Thoracic aorta (tissue), 2 donors: ENCODE measurements around the gene FIBCD1. TPM values are rescaled to one million over a fixed set of nuclear protein-coding genes. Genes with fewer than 3 reads are reported as not detected.
"Not testable (repeated sequence)": the region's sequence is repeated elsewhere in the genome, so short reads cannot be mapped to it uniquely, and the experiment has no call there.

Experiments
- ATAC-seq: fragments of 150-250 bp; one replicate; pipeline ENCODE4 v1.8.0; 2017; ENCODE audit warnings: low read depth; ENCODE audit not compliant: insufficient number of reproducible peaks, low FRiP score
- DNase-seq: peaks from one replicate; pipeline ENCODE4 v3.0.0-alpha.2; 2020; ENCODE audit warnings: low spot score
- H3K27ac ChIP-seq, 2 donors: fragments of 200-600 bp; sonication (generic); 1 replicate in 1 of 2; 2 replicates in 1 of 2; pipeline ENCODE4 v1.5.1; 2016; ENCODE audit warnings: mild to moderate bottlenecking in 2 of 2, moderate library complexity in 2 of 2
- H3K27me3 ChIP-seq: fragments of 200-600 bp; sonication (generic); replicated peaks from 2 replicates; pipeline ENCODE4 v1.6.0; 2016; ENCODE audit warnings: mild to moderate bottlenecking; ENCODE audit not compliant: insufficient read depth
- H3K36me3 ChIP-seq: fragments of 200-600 bp; sonication (generic); one replicate; pipeline ENCODE4 v1.5.1; 2016
- H3K4me1 ChIP-seq, 2 donors: fragments of 200-600 bp; sonication (generic); 1 replicate in 1 of 2; 2 replicates in 1 of 2; pipeline versions ENCODE4 v1.5.1 to v1.6.0; 2016; ENCODE audit warnings: low read depth in 2 of 2, mild to moderate bottlenecking in 1 of 2; ENCODE audit not compliant: control insufficient read depth in 1 of 2
- H3K4me3 ChIP-seq: fragments of 200-600 bp; sonication (generic); 2 replicates; pipeline ENCODE4 v1.5.1; 2016; ENCODE audit warnings: mild to moderate bottlenecking
- H3K9me3 ChIP-seq: fragments of 200-600 bp; sonication (generic); 2 replicates; pipeline ENCODE4 v1.5.1; 2016
- total RNA-seq, 2 donors: library from RNA; depleted of rRNA; stranded (reverse); fragments of >200 nt; gene quantifications; one replicate each; pipeline versions ENCODE4 v1.1.0 to v1.2.3, GENCODE V29; 2016
- TF ChIP-seq, protein P1 (sequence below): fragments of 200-600 bp; sonication (generic); IDR thresholded peaks from one replicate; pipeline ENCODE4 v1.5.1; 2019; ENCODE audit warnings: antibody characterized with exemption

FIBCD1 gene
- total RNA-seq, 2 donors from 2014 or later, result not detected

DNA sequence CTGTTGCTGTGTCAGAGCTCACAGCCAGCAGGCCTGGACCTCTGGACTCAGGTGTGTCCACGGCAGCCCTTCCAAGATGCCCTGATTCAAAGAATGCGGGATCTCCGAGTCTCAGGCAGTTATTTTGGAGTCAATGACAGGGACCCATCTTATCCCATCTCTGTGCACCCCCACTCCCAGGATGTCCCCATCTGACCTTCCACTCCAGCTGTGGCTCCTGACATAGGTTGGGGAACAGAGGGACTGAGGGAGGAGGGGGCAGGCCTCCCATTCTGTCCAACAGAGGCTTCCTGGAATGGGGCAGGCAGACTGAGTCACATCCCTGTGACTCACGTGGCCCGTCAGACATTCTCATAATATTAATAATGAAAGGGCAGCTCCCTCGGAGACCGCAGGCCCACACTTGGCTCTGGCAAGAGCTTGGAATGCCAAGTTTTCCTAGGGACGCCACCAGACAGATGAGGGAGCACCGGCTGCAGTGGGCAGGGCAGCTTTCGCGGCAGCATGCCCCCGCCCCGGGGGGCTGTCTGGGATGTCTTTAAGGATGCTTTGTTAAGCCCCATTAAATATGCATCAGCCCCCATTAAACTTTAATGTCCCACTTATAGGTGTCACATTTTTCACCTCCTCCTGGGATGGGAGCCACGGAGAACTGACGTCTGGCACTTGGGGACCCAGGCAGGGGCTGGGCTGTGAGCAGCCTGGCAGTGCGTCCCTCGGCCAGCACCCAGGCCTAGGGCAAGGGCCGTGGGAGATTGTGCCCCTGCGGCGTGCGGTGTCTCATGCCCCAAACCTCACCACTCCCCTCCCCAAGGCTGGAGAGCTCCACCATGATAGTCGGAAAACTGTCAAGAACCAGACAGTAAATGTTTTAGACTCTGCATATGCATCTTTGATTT lies 23.6 kb upstream of the FIBCD1 start:
- H3K27me3 ChIP-seq, result no peaks in the 10 kb centered on the region
- peaks cover 3 to 11% of the 10 kb centered on the region in 2 donors for H3K4me1 ChIP-seq
- no peaks in the 10 kb centered on the region for H3K36me3 ChIP-seq
- peak; percentile 52 for DNase-seq
- no peaks in the 10 kb centered on the region for H3K9me3 ChIP-seq
- ATAC-seq, result peak; percentile 83
- H3K27ac ChIP-seq, result no peak overlapping the region
- TF ChIP-seq, protein P1, sequence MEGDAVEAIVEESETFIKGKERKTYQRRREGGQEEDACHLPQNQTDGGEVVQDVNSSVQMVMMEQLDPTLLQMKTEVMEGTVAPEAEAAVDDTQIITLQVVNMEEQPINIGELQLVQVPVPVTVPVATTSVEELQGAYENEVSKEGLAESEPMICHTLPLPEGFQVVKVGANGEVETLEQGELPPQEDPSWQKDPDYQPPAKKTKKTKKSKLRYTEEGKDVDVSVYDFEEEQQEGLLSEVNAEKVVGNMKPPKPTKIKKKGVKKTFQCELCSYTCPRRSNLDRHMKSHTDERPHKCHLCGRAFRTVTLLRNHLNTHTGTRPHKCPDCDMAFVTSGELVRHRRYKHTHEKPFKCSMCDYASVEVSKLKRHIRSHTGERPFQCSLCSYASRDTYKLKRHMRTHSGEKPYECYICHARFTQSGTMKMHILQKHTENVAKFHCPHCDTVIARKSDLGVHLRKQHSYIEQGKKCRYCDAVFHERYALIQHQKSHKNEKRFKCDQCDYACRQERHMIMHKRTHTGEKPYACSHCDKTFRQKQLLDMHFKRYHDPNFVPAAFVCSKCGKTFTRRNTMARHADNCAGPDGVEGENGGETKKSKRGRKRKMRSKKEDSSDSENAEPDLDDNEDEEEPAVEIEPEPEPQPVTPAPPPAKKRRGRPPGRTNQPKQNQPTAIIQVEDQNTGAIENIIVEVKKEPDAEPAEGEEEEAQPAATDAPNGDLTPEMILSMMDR, result no peak
- H3K4me3 ChIP-seq, result no peak overlapping the region

DNA sequence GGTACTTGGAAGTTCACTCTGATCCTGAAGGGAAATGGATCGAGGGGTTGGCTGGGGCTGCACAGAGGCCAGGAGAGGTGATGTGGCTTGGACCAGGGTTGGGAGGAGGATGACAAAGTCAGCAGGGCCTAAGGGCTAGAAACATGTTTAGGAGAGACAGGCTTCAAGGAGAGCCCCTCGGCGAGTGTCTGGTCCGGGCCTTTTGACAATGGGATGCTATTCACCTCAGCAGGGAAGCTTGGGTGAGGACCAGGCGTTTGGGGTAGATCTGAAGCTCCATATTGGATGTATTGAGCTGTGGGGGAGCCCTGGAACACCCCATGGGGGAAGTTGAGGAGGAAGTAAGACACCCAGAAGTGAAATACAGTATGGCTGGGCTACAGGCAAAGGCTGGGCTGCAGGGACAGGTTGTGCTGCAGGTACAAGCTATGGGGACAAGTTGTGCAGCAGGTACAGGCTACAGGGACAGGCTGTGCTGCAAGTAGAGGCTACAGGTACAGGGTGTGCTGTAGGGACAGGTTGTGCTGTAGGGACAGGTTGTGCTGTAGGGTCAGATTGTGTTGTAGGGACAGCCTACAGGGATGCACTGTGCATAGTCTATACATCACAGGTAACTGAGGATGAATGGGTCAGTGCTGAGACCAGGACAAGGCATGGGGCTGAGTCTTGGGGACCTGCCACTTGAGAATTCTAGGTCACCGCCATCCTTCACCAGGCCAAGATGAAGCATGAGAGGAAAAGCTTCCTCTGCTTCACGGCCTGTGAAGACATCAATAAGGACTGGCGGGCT lies 22.7 kb upstream of the FIBCD1 start:
- no peak overlapping the region for H3K27ac ChIP-seq
- H3K36me3 ChIP-seq, result no peaks in the 10 kb centered on the region
- no peaks in the 10 kb centered on the region for H3K9me3 ChIP-seq
- no peak overlapping the region for H3K4me3 ChIP-seq
- DNase-seq, result no peak
- peaks cover 3 to 11% of the 10 kb centered on the region in 2 donors for H3K4me1 ChIP-seq
- ATAC-seq, result no peak
- TF ChIP-seq, protein P1, result no peak
- H3K27me3 ChIP-seq, result no peaks in the 10 kb centered on the region

DNA sequence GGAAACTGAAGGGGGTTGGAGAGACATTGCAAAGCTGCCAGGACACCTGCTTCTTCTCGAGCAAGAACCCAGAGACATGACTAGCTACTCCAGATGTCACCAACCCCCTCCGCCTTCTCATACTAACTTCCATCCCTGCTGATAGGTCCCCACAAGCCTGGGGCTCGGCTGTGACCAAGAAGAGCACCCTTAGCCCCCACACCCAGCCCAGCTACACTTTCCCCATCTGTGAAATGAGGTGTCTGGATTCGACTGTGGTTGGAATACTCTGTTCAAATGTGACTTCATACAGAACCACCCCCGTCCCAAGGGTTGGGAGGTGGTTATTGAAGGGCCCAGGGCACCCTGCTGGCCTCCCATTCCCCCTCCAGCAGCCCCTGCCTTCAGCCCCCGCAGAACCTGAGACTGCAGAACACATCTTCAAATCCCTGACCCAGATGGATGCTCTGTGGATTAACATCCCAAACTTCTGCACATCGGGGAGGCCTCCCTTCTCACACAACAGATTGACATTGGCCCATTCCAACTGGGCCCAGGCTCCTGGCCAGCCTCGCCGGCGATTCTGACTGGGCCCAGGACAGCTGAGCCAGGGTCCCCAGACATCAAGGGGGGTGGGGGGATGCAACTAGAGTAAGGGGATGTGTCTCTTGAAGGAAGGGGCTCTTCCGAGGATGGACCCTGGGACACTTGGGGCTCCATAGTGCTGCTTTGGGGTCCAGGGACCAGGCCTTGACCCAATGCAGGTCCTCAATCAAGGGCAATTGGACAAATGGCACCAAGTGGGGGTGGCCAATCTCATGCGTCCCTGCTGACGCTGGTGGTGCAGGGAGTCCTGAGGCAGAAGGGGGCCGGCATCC lies 21.7 kb upstream of the FIBCD1 start:
- H3K4me1 ChIP-seq, result peaks cover 3 to 11% of the 10 kb centered on the region in 2 donors
- H3K27me3 ChIP-seq, result no peaks in the 10 kb centered on the region
- DNase-seq (no peak), ATAC-seq (no peak)
- H3K27ac ChIP-seq, result no peak overlapping the region
- H3K36me3 ChIP-seq, result no peaks in the 10 kb centered on the region
- no peak overlapping the region for H3K4me3 ChIP-seq
- TF ChIP-seq, protein P1, result no peak
- H3K9me3 ChIP-seq, result no peaks in the 10 kb centered on the region

DNA sequence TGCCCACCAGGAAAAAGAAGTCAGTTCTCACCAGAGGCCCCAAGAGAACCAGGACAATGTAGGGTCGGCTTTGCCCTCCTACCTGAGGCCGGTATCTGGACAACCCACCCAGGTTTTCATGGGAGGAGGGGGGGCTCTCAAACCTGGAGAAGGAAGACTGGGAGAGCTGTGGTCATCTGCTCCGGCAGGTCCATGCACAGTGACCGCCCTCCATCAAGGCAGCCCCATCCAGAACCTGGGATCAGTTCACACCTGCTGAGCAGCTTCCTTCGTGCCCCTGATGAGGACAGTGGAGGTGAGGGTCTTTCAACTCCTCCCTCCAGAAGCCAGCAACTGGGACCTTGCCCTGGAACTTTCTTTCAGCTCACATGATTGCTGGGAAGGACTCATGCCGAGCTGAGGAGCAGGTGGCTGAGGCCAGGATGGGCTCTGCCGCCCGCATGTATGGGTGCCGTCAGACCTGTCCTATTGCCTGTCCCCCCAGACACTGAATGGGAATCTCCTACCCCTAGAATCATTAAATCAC lies 20.8 kb upstream of the FIBCD1 start:
- no peak for ATAC-seq
- no peak for DNase-seq
- Histone ChIP-seq H3K36me3 (no peaks in the 10 kb centered on the region), H3K4me3 (no peak overlapping the region), H3K9me3 (no peaks in the 10 kb centered on the region), H3K4me1 (peaks cover 3 to 11% of the 10 kb centered on the region in 2 donors), H3K27me3 (no peaks in the 10 kb centered on the region), H3K27ac (no peak overlapping the region)
- TF ChIP-seq, protein P1, result no peak

DNA sequence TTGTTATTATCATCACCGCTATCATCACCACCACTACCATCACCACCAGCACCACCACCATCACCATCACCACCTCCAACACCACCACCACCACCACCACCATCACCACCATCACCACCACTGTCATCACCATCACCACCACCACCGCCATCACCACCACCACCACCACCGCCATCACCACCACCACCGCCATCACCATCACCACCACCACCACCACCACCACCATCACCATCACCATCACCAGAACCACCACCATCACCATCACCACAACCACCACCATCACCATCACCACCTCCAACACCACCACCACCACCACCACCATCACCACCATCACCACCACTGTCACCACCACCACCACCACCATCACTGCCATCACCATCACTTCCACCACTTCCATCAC lies 19.5 kb upstream of the FIBCD1 start:
- H3K27ac ChIP-seq, H3K27me3 ChIP-seq, DNase-seq, H3K4me3 ChIP-seq, H3K9me3 ChIP-seq, ATAC-seq, H3K36me3 ChIP-seq: not testable (repeated sequence)
- H3K4me1 ChIP-seq, result peaks cover 3 to 11% of the 10 kb centered on the region in 2 donors
